Measurements from ENCODE around the gene VWA8.
A peak's percentile ranks its signal among the peaks of the same experiment; 100 is the strongest.
"Not testable (repeated sequence)": the region's sequence is repeated elsewhere in the genome, so short reads cannot be mapped to it uniquely, and the experiment has no call there.

Gene VWA8

DNA sequence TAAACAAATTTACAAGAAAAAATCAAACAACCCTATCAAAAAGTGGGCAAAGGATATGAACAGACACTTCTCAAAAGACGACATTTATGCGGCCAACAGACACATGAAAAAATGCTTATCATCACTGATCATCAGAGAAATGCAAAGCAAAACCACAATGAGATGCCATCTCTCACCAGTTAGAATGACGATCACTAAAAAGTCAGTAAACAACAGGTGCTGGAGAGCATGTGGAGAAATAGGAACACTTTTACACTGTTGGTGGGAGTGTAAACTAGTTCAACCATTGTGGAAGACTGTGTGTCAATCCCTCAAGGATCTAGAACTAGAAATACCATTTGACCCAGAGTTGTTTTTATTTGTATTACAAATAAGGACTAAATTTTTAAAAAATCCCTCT is 215.4 kb downstream of the VWA8 start:
- ATAC-seq, DNase-seq: not testable (repeated sequence)

DNA sequence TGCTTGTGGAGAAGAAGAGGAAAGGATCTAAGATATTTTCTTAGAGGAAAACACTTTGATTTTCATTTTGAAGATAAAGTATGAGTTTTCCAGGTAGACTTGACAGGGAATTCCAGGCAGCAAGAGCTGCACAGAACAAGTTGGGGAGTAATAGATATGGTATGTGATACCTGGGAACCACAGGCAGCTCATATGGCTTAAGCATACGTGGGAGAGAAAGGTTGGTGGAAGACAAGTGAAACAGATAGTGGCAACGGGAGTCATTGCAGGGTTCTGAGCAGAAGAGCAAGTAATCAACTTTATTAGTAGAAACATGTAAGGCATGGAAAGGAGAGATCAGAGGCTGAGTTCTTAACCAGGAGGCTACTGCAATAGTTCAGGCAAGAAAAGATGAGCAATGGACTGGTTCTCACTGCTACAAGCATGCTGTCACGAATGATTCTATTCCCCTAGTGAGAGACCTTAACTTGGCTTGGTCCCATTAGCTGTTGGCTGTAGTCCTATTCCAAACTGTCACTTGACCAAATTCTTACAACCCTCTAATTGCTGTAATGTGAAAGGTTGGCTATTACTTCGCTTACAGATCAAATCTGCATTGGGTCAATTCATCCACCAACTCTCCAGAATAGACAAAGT is 217.9 kb downstream of the VWA8 start:
- DNase-seq: no peak
- ATAC-seq: no peak

- DNase-seq (no peak), ATAC-seq (no peak)
Measured at GRCh38 chr13:41740479-41740878, 220.4 kb downstream of the VWA8 start.

GRCh38 chr13:41722684-41723535 is 238.0 kb downstream of the VWA8 start:
- ATAC-seq (no peak), DNase-seq (no peak)

- DNase-seq (no peak), ATAC-seq (no peak)
Measured at GRCh38 chr13:41720839-41721561, 239.9 kb downstream of the VWA8 start.

DNA sequence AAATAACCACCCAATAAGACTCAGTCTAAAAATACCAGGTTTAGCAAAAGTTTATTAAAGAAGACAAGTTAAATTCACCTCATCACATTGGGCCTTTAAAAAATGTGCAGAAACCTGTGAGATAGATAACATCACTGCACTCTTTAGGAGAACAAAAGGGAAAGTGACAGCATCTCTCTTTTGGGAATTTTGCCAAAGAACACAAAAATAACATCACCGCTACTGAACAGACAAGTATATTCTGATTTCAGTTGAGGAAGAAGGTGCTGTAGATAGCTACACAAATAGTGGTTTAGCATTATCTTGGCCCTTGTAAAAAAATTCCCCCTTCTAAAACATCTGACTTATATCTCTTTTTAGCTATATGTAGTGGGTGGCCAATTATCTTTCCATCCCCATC is 244.7 kb downstream of the VWA8 start:
- no peak for ATAC-seq
- DNase-seq: no peak

GRCh38 chr13:41713405-41713804 is 247.5 kb downstream of the VWA8 start:
- ATAC-seq: no peak
- DNase-seq: no peak

DNA sequence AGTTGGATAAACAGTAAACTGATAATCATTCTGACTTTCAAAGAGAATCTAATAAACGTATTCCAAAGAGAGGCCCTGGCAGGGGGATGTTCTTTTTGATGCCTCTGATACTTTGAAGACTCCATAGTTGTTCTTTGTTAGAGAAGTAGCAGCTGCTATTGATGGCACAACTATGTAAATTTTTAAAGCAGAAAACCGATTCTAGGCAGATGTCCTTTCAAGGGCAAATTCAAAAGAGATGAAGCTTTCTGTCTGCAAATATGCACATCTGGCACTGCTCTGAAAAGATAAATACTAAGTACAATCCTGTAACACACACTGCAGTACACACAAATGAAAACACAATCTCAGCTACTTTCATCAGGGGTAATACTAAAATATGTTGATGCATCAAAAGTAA is 250.1 kb downstream of the VWA8 start:
- ATAC-seq (no peak), DNase-seq (no peak)

DNA sequence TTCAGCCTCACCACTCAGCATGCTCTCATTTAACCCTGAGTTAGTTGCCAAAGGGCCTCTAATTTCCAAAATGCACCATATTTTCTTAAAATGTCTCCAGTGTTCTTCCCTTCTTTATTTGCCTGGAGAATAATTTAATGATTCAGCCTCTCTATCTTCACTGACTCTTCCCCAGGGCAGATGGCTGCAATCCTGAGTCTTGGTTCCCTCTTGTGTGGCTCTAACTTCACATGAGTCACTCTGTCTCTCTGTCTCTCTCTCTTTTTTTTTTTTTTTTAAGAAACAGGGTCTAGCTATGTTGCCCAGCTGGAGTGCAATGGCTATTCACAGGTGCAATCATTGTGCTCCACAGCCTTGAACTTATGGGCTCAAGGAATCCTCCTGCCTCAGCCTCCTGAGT is 251.4 kb downstream of the VWA8 start:
- no peak for DNase-seq
- no peak for ATAC-seq

DNA sequence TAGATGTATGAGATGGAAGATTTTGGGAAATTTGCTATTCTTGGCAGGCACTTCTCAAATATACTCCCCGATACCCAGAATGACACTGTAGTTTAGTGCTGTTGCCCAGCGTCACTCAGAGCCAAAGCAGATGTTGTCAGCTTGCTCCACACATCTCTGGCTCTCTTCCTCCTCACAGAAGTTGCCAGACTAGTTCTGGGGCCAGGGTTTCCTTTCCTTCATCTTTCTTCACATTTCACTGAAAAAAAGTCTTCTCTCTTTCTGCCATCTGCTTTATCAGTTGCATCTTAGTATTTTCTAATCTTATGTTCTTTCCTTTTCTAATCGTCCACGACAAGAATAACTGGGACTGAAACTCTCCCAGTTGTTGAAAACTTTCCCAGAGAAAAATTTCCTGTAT is 252.2 kb downstream of the VWA8 start:
- ATAC-seq (no peak), DNase-seq (no peak)

GRCh38 chr13:41707194-41707821 is 253.6 kb downstream of the VWA8 start:
- ATAC-seq: no peak

DNA sequence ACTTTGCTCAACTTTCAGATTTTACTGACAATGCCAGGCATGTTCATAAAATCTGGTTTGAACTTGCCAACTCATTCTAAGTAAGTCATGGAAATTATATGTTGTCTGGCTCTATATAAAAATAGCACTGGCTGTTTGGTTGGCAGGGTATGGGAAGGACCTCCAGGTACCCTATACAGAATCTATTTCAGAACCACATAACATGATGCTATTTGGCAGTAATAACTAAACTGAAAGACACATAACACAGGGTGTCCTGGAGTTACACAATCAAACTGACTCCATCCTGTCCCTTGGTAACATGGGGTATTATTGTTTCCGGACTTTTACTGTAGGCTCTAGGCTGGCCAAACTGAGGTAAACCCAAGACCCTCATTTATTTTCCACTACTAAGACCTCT is 254.8 kb downstream of the VWA8 start:
- DNase-seq (no peak), ATAC-seq (peak; percentile 65)

More at GRCh38 chr13:41707194-41707821, 253.6 kb downstream of the VWA8 start:
- DNase-seq: no peak

GRCh38 chr13:41702540-41702939 is 258.4 kb downstream of the VWA8 start:
- DNase-seq: no peak
- ATAC-seq: no peak

- ATAC-seq: no peak
Measured at GRCh38 chr13:41701676-41702075, 259.2 kb downstream of the VWA8 start.

GRCh38 chr13:41700790-41701310 is 260.1 kb downstream of the VWA8 start:
- ATAC-seq: no peak
- DNase-seq: no peak

More at GRCh38 chr13:41701676-41702075, 259.2 kb downstream of the VWA8 start:
- no peak for DNase-seq

GRCh38 chr13:41699759-41700158 is 261.1 kb downstream of the VWA8 start:
- ATAC-seq: no peak
- no peak for DNase-seq

- ATAC-seq (no peak), DNase-seq (no peak)
Measured at GRCh38 chr13:41697578-41697977, 263.3 kb downstream of the VWA8 start.

- ATAC-seq: no peak
- no peak for DNase-seq
Measured at GRCh38 chr13:41696163-41697003, 264.5 kb downstream of the VWA8 start.

GRCh38 chr13:41694545-41695301 is 266.2 kb downstream of the VWA8 start:
- ATAC-seq (no peak), DNase-seq (no peak)

DNA sequence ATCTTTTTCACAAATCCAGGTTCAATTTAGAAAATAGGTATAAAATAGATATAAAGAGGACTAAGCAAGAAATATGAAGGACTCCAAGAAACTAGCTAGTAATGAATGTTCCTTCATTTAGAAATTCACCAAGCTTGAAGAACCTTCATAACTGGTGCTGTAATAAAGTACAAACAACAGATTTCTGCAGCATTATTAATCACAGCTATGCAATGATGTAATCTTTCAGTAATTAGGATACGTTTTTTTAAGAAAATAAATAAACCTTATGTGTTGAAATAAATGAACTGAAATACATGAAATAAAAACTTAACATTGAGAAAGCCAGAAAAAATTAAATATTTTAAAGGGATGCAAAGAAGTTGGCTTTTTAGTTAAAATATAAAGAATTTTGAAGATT is 267.5 kb downstream of the VWA8 start:
- no peak for DNase-seq
- ATAC-seq: no peak

- no peak for ATAC-seq
- no peak for DNase-seq
Measured at GRCh38 chr13:41691274-41691673, 269.6 kb downstream of the VWA8 start.
